VCaP (cell line): Measurements from ENCODE around the gene TMEM156.

Source experiments
- H3K27ac ChIP-seq: fragments of 450-650 bp; 2 replicates; pipeline ENCODE4 v1.5.1; 2017
- CTCF ChIP-seq: fragments of 450-650 bp; conservative IDR thresholded peaks from 2 replicates; pipeline ENCODE4 v1.5.1; 2017; ENCODE audit warnings: mild to moderate bottlenecking, moderate library complexity

TMEM156 gene

GRCh38 chr4:38955957-38956356 is 76.3 kb downstream of the TMEM156 start:
- TF ChIP-seq CTCF, result no peak
- H3K27ac ChIP-seq, result no peak overlapping the region

GRCh38 chr4:38954727-38955126 is 77.5 kb downstream of the TMEM156 start:
- no peak for TF ChIP-seq CTCF
- H3K27ac ChIP-seq, result no peak overlapping the region; the same call in 1 of the 2 replicates

GRCh38 chr4:38952017-38952416 is 80.2 kb downstream of the TMEM156 start:
- H3K27ac ChIP-seq, result no peak overlapping the region; the same call in 1 of the 2 replicates
- no peak for TF ChIP-seq CTCF

- no peak overlapping the region; the same call in 1 of the 2 replicates for H3K27ac ChIP-seq
- no peak for TF ChIP-seq CTCF
Observed at GRCh38 chr4:38951598-38951997, 80.6 kb downstream of the TMEM156 start.

- peak overlapping the region; percentile 76; the same call in 1 of the 2 replicates for H3K27ac ChIP-seq
- TF ChIP-seq CTCF, result no peak
Observed at GRCh38 chr4:38950734-38951133, 81.5 kb downstream of the TMEM156 start.

- no peak for TF ChIP-seq CTCF
- peak overlapping the region; percentile 76; the same call in 1 of the 2 replicates for H3K27ac ChIP-seq
Observed at GRCh38 chr4:38950159-38950558, 82.0 kb downstream of the TMEM156 start.

GRCh38 chr4:38949411-38950051 is 82.7 kb downstream of the TMEM156 start:
- peak overlapping the region; percentile 76 for H3K27ac ChIP-seq
- TF ChIP-seq CTCF, result no peak
